GM10248 (cell line): ENCODE results near the gene TSTD1.
"Not testable (repeated sequence)": the region's sequence is repeated elsewhere in the genome, so short reads cannot be mapped to it uniquely, and the experiment has no call there.

Source experiments
- CTCF ChIA-PET: fragments of 300-600 bp; sonication (Branson Sonifier 250); formaldehyde crosslinking; extraction: SDS; loops from one replicate; lab custom pipeline; 2021; ENCODE audit warnings: antibody characterized with exemption; lab: Yijun Ruan, JAX
- POLR2A ChIA-PET: fragments of 350-650 bp; sonication (Branson Sonifier 250); formaldehyde crosslinking; extraction: SDS; loops from one replicate; lab custom pipeline; 2020; ENCODE audit warnings: antibody characterized with exemption; lab: Yijun Ruan, JAX
- DNase-seq: peaks from one replicate; pipeline ENCODE4 v3.0.0; 2012; ENCODE audit errors: extremely low spot score
- TF ChIP-seq, protein P1 (sequence below): IDR thresholded peaks from 2 replicates; pipeline ENCODE4 v1.5.1; 2012; ENCODE audit warnings: mild to moderate bottlenecking, low read depth; ENCODE audit errors: extremely low read depth, missing control alignments, control extremely low read depth

Gene TSTD1

DNA sequence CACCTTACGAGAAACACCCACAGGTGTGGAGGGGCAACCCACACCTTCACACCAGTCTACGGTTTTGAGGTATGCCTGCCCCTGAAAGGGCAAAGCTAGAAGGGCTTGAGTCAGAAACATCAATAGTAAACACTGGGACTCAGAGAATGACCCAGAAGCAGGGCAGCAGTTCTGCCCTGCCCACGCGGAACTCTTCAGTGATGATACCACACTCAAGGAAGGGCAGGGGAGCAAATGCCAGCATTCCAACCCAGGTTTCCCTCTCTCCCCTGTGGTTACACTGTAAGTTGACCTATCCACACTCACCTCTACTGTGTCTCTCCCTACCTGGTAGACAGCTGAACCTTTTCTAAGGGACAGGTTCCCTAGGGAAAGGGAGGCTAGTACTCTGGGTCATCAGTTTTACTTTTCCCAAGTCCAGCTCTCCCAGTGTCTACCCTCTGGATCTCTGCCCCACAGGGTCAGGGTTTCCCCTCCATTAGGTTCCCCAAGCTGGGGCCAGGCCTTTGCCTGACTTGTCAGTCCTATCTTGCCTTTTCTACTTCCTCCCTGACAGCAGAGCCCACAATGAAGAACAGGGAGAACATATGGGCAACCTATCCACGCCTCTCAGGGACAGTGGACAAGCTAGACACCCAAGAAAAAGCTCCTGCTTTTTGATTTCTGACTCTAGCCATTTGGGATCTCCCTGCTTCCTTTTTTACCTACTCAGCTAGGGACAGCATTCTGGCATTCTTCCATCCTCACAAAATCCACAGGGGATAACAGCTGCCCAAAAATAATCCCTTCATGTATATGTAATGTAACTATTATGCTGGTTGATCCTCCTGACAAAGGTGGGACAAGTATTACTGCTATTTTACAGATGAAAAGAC, 20.8 kb downstream of the TSTD1 start:
- DNase-seq, result no peak
- TF ChIP-seq, protein P1, sequence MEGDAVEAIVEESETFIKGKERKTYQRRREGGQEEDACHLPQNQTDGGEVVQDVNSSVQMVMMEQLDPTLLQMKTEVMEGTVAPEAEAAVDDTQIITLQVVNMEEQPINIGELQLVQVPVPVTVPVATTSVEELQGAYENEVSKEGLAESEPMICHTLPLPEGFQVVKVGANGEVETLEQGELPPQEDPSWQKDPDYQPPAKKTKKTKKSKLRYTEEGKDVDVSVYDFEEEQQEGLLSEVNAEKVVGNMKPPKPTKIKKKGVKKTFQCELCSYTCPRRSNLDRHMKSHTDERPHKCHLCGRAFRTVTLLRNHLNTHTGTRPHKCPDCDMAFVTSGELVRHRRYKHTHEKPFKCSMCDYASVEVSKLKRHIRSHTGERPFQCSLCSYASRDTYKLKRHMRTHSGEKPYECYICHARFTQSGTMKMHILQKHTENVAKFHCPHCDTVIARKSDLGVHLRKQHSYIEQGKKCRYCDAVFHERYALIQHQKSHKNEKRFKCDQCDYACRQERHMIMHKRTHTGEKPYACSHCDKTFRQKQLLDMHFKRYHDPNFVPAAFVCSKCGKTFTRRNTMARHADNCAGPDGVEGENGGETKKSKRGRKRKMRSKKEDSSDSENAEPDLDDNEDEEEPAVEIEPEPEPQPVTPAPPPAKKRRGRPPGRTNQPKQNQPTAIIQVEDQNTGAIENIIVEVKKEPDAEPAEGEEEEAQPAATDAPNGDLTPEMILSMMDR, result no peak
- CTCF ChIA-PET, result interaction anchor here (0.9 to 2.2 kb wide), 7 partner anchors 9 to 140 kb away, joined by 3 to 9 read pairs (median 3); no protein-coding TSS in a partner anchor
- POLR2A ChIA-PET, result no interaction called here

DNA sequence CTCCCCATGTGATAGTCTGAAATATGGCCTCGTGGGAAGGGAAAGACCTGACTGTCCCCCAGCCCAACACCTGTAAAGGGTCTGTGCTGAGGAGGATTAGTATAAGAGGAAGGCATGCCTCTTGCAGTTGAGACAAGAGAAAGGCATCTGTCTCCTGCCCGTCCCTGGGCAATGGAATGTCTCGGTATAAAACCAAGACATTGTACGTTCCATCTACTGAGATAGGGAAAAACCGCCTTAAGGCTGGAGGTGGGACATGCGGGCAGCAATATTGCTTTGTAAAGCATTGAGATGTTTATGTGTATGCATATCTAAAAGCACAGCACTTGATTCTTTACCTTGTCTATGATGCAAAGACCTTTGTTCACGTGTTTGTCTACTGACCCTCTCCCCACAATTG, 21.6 kb downstream of the TSTD1 start:
- POLR2A ChIA-PET, DNase-seq: not testable (repeated sequence)
- CTCF ChIA-PET, result interaction anchor here (2.2 kb wide), 1 partner anchor 27 kb away, joined by 9 read pairs; no protein-coding TSS in a partner anchor

DNA sequence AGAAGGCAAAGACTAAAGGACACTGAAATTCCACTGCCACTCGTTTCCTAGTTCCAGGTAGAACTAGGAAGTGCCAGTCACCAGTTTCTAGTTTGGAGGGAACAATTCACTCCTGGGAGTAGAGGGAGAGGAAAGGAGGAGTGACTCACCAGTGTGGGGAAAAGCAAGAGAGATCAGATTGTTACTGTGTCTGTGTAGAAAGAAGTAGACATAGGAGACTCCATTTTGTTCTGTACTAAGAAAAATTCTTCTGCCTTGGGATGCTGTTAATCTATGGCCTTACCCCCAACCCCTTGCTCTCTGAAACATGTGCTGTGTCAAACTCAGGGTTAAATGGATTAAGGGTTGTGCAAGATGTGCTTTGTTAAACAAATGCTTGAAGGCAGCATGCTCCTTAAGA, 22.1 kb downstream of the TSTD1 start:
- POLR2A ChIA-PET, DNase-seq, CTCF ChIA-PET: not testable (repeated sequence)

DNA sequence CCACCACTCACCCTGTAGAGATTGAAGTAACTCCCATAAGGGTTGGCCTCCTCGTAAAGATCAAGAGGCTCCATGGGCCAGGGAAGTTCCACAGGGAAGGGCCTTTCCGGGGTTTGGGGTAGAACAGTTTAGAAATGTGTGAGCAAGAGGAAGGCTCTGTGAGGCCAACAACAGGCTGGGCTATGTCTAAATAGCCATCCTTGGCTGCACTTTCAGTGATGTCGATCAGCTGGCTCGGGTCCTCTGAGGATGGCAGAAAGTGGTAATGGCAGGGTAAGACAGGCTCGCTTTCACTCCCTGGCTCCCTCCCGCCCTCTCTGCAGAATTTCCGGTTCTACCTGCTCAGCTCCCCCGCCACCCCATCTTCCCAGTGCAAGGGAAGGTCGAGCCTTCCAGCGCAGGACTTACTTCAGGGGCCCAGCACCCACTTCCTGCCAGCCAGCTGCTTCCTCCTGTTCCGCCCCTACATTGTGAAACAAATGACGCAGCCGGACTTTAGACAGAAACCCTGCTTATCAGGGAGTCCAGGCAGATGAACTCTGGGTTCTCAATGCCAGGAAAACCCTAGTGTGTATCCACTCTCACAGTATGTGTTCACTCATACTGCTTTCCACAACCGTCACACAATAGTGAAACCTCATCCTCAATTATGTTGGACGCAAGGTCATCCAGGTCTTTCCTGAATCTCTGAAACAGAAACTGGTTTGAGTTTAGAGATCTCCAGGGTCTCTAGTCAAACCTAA, 25.1 kb downstream of the TSTD1 start:
- DNase-seq, result peak; percentile 84
- TF ChIP-seq, protein P1, result no peak
- ChIA-PET CTCF (interaction anchor here (0.7 to 1.5 kb wide), 9 partner anchors 12 to 236 kb away, joined by 3 to 6 read pairs (median 3); no protein-coding TSS in a partner anchor), POLR2A (interaction anchor here (0.6 kb wide), 1 partner anchor 32 kb away, joined by 3 read pairs; the partner anchor contains the start of gene USF1)

DNA sequence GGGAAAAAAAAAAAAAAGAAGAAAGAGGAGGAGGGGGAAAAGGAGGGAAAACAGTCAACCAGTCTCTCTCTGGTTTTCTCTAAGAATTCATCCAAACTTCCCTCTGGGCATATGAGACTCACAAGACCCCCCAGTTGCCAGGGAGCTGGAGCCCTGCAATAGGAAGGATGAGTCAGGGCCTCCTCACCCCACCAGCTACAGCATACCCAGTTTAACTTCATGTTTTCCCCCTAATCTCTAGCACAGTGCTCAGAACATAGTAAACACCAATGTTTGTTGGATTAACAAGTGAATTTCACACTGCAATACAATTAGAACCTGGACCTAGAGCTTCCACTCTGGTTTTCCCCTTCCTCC, 25.7 kb downstream of the TSTD1 start:
- ChIA-PET CTCF (interaction anchor here (0.7 to 1.5 kb wide), 8 partner anchors 13 to 236 kb away, joined by 3 to 6 read pairs (median 4); no protein-coding TSS in a partner anchor), POLR2A (interaction anchor here (0.5 to 0.6 kb wide), 2 partner anchors 23 to 33 kb away, joined by 3 read pairs; partner anchors contain the start of gene USF1)
- DNase-seq, result no peak
- TF ChIP-seq, protein P1, result no peak

DNA sequence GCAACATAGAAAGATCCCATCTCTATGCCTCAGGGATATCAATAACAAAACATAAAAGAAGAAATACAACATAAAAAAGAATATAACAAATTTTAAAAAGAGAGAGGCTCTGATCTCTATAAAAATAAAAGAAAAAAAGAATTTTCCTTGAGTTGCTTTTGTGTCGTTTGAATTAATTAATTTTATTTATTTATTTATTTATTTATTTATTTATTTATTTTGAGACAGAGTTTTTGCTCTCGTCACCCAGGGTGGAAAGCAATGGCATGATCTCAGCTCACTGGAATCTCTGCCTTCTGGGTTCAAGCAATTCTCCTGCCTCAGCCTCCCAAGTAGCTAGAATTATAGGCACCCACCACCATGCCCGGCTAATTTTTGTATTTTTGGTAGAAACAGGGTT, 26.3 kb downstream of the TSTD1 start:
- TF ChIP-seq, protein P1, result no peak
- no peak for DNase-seq
- CTCF ChIA-PET, result interaction anchor here (1.3 to 1.5 kb wide), 3 partner anchors 13 to 22 kb away, joined by 3 to 6 read pairs (median 5); no protein-coding TSS in a partner anchor
- POLR2A ChIA-PET, result no interaction called here

DNA sequence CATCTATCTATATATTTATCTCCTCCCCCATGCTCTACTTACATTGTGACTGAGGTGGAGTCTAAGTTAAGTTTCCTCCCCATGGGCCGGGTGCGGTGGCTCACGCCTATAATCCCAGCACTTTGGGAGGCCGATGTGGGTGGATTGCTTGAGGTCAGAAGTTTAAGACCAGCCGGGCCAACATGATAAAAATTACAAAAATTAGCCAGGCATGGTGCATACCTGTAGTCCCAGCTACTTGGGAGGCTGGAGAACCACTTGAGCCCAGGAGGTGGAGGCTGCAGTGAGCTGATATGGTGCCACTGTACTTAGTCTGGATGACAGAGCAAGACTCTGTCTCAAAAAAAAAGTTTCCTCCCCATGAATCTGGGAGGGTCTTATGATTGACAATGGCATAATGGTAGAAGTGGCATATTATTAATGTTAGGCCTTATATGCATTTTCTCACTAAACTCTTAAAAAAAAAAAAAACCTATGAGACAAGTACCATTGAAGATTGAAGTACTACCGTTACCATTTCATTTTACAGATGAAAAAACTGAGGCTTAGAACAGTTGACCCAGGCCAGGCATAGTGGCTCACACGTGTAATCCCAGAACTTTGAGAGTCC, 29.1 kb downstream of the TSTD1 start:
- CTCF ChIA-PET, result interaction anchor here (1.2 to 1.3 kb wide), 2 partner anchors 13 to 88 kb away, joined by 5 read pairs; no protein-coding TSS in a partner anchor
- POLR2A ChIA-PET, result interaction anchor here (0.7 kb wide), 1 partner anchor 11 kb away, joined by 4 read pairs; no protein-coding TSS in a partner anchor
- no peak for DNase-seq
- TF ChIP-seq, protein P1, result no peak
